ENCODE results near the gene SYT15.

Gene SYT15

GRCh38 chr10:46545861-46546590 lies 32.9 kb upstream of the SYT15 start:
- no peak for DNase-seq

- DNase-seq, result no peak
Observed at GRCh38 chr10:46546591-46547540, 32.1 kb upstream of the SYT15 start.

GRCh38 chr10:46547541-46548497 lies 31.1 kb upstream of the SYT15 start:
- DNase-seq, result no peak

GRCh38 chr10:46548498-46549090 lies 30.3 kb upstream of the SYT15 start:
- no peak for DNase-seq

- no peak for DNase-seq
Observed at GRCh38 chr10:46549171-46550075, 29.5 kb upstream of the SYT15 start.

GRCh38 chr10:46550076-46550790 lies 28.7 kb upstream of the SYT15 start:
- no peak for DNase-seq

- no peak for DNase-seq
Observed at GRCh38 chr10:46550795-46551700, 27.9 kb upstream of the SYT15 start.

- DNase-seq, result no peak
Observed at GRCh38 chr10:46551701-46552525, 27.0 kb upstream of the SYT15 start.

- no peak for DNase-seq
Observed at GRCh38 chr10:46552526-46553237, 26.2 kb upstream of the SYT15 start.

GRCh38 chr10:46553238-46554049 lies 25.5 kb upstream of the SYT15 start:
- DNase-seq, result no peak

- no peak for DNase-seq
Observed at GRCh38 chr10:46554166-46554781, 24.7 kb upstream of the SYT15 start.

- no peak for DNase-seq
Observed at GRCh38 chr10:46555366-46555712, 23.6 kb upstream of the SYT15 start.

- no peak for DNase-seq
Observed at GRCh38 chr10:46555713-46556514, 23.0 kb upstream of the SYT15 start.

- DNase-seq, result no peak
Observed at GRCh38 chr10:46556515-46557318, 22.2 kb upstream of the SYT15 start, which contains the start of gene GPRIN2. TSS of gene GPRIN2 (minus strand) at chr10:46556658. CDS start at chr10:46550736, 5,922 bp downstream.
